HepG2 (cell line): Measurements from ENCODE around the gene SLC22A23. TPM values are rescaled to one million over a fixed set of nuclear protein-coding genes. Genes with fewer than 3 reads are reported as not detected.

Experiments used
- AGO1 ChIP-seq: fragments of 200-400 bp; formaldehyde crosslinking; IDR thresholded peaks from 2 replicates; pipeline ENCODE4 v1.6.1; 2017; ENCODE audit warnings: mild to moderate bottlenecking, low read depth, low read length, moderate library complexity; ENCODE audit not compliant: poor library complexity, severe bottlenecking
- ARNTL ChIP-seq: sonication (generic); formaldehyde crosslinking; IDR thresholded peaks from 2 replicates; pipeline ENCODE4 v1.4.0; 2020; ENCODE audit warnings: mild to moderate bottlenecking, missing genetic modification reagents
- BCL6 ChIP-seq: IDR thresholded peaks from 2 replicates; pipeline ENCODE4 v1.6.1; 2016; ENCODE audit warnings: missing genetic modification reagents, missing compliant biosample characterization
- GMEB2 ChIP-seq: IDR thresholded peaks from 2 replicates; pipeline ENCODE4 v1.6.1; 2016; ENCODE audit warnings: missing biosample characterization, missing genetic modification reagents, low read depth
- HNRNPL ChIP-seq: fragments of 200-400 bp; formaldehyde crosslinking; IDR thresholded peaks from 2 replicates; pipeline ENCODE4 v1.6.1; 2017; ENCODE audit warnings: mild to moderate bottlenecking, low read depth, low read length
- KAT7 ChIP-seq: IDR thresholded peaks from 2 replicates; pipeline ENCODE4 v1.6.1; 2018; ENCODE audit warnings: borderline replicate concordance, missing compliant biosample characterization
- PHF5A ChIP-seq: IDR thresholded peaks from one replicate; pipeline ENCODE4 v1.6.1; 2018; ENCODE audit warnings: low read depth, missing genetic modification reagents; ENCODE audit not compliant: unreplicated experiment
- SRF ChIP-seq: IDR thresholded peaks from 2 replicates; pipeline ENCODE4 v1.6.1; 2011; ENCODE audit warnings: mild to moderate bottlenecking, low read depth, low read length, moderate library complexity
- TRAFD1 ChIP-seq: sonication (generic); formaldehyde crosslinking; IDR thresholded peaks from 2 replicates; pipeline ENCODE4 v1.5.1; 2020; ENCODE audit warnings: missing genetic modification reagents, mild to moderate bottlenecking, borderline replicate concordance
- ZBTB34 ChIP-seq: sonication (generic); formaldehyde crosslinking; IDR thresholded peaks from 2 replicates; pipeline ENCODE4 v1.8.0; 2022; ENCODE audit warnings: mild to moderate bottlenecking, missing genetic modification reagents
- ZC3H4 ChIP-seq: sonication (generic); formaldehyde crosslinking; IDR thresholded peaks from 2 replicates; pipeline ENCODE4 v1.4.0; 2020; ENCODE audit warnings: missing genetic modification reagents, borderline replicate concordance
- ZEB1 ChIP-seq: IDR thresholded peaks from 2 replicates; pipeline ENCODE4 v1.6.1; 2012; ENCODE audit warnings: mild to moderate bottlenecking, low read depth, inconsistent platforms; ENCODE audit not compliant: insufficient replicate concordance
- ZFAT ChIP-seq: sonication (generic); formaldehyde crosslinking; conservative IDR thresholded peaks from 2 replicates; pipeline ENCODE4 v1.8.1; 2023; ENCODE audit warnings: missing genetic modification reagents, inconsistent platforms
- ZNF570 ChIP-seq: sonication (generic); formaldehyde crosslinking; IDR thresholded peaks from 2 replicates; pipeline ENCODE4 v1.4.0; 2020; ENCODE audit warnings: mild to moderate bottlenecking, missing genetic modification reagents, borderline replicate concordance
- ZNF749 ChIP-seq: sonication (generic); formaldehyde crosslinking; IDR thresholded peaks from 2 replicates; pipeline ENCODE4 v1.8.0; 2022; ENCODE audit warnings: mild to moderate bottlenecking, missing genetic modification reagents, moderate library complexity, borderline replicate concordance
- polyA plus RNA-seq, 8 experiments: library from polyadenylated mRNA; depleted of rRNA in 3 of 8; stranded (reverse) in 7 of 8; unstranded in 1 of 8; fragments of >200 nt; fragmentation: Illumina TruSeq in 4 of 8; extraction: Trizol in 4 of 8; gene quantifications; 2 replicates each; pipeline versions ENCODE4 v1.2.1 to v1.2.3, GENCODE V29; 2011 to 2016; ENCODE audit warnings: low read depth in 4 of 8, missing spikeins in 1 of 8, mixed read lengths in 1 of 8; ENCODE audit not compliant: insufficient read depth in 1 of 8
- total RNA-seq, 5 experiments: library from RNA; depleted of rRNA; stranded (reverse); fragments of >200 nt; fragmentation: Illumina TruSeq; extraction: Trizol; gene quantifications; 2 replicates each; pipeline ENCODE4 v1.2.3, GENCODE V29; 2016; ENCODE audit warnings: low read depth in 1 of 5
- TF ChIP-seq, protein P1 (sequence below): sonication (generic); formaldehyde crosslinking; IDR thresholded peaks from 2 replicates; pipeline ENCODE4 v1.4.0; 2020; ENCODE audit warnings: missing genetic modification reagents, mild to moderate bottlenecking, borderline replicate concordance
- TF ChIP-seq, protein P2 (sequence below): sonication (generic); formaldehyde crosslinking; conservative IDR thresholded peaks from 2 replicates; pipeline ENCODE4 v1.5.0; 2020; ENCODE audit warnings: missing genetic modification reagents
- TF ChIP-seq, protein P3 (sequence below): sonication (generic); formaldehyde crosslinking; IDR thresholded peaks from 2 replicates; pipeline ENCODE4 v1.5.0; 2020; ENCODE audit warnings: missing genetic modification reagents

Gene SLC22A23
- total and polyA plus RNA-seq, 2 of the 13 experiments (the other 11 are each of a cell fraction or from before 2014, with no cell fraction given), result 11.8 to 17.5 TPM

GRCh38 chr6:3259491-3259958, 197.3 kb downstream of the SLC22A23 start (continued):
- TF ChIP-seq GMEB2 (CRISPR knock-in tag) (no peak), AGO1 (no peak), KAT7 (CRISPR knock-in tag) (no peak), BCL6 (CRISPR knock-in tag) (no peak), PHF5A (CRISPR knock-in tag) (no peak), TRAFD1 (CRISPR knock-in tag) (no peak), HNRNPL (no peak), ZNF749 (no peak), ARNTL (no peak), ZBTB34 (CRISPR knock-in tag) (no peak), ZEB1 (no peak), ZNF570 (CRISPR knock-in tag) (no peak), ZC3H4 (CRISPR knock-in tag) (no peak), ZFAT (CRISPR knock-in tag) (no peak), SRF (no peak)
- TF ChIP-seq, protein P1, sequence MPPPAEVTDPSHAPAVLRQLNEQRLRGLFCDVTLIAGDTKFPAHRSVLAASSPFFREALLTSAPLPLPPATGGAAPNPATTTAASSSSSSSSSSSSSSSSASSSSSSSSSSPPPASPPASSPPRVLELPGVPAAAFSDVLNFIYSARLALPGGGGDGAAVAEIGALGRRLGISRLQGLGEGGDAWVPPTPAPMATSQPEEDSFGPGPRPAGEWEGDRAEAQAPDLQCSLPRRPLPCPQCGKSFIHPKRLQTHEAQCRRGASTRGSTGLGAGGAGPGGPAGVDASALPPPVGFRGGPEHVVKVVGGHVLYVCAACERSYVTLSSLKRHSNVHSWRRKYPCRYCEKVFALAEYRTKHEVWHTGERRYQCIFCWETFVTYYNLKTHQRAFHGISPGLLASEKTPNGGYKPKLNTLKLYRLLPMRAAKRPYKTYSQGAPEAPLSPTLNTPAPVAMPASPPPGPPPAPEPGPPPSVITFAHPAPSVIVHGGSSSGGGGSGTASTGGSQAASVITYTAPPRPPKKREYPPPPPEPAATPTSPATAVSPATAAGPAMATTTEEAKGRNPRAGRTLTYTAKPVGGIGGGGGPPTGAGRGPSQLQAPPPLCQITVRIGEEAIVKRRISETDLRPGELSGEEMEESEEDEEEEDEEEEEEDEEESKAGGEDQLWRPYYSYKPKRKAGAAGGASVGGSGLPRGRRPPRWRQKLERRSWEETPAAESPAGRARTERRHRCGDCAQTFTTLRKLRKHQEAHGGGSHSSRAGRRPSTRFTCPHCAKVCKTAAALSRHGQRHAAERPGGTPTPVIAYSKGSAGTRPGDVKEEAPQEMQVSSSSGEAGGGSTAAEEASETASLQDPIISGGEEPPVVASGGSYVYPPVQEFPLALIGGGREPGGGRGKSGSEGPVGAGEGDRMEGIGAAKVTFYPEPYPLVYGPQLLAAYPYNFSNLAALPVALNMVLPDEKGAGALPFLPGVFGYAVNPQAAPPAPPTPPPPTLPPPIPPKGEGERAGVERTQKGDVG (CRISPR knock-in tag), result no peak
- TF ChIP-seq, protein P2, sequence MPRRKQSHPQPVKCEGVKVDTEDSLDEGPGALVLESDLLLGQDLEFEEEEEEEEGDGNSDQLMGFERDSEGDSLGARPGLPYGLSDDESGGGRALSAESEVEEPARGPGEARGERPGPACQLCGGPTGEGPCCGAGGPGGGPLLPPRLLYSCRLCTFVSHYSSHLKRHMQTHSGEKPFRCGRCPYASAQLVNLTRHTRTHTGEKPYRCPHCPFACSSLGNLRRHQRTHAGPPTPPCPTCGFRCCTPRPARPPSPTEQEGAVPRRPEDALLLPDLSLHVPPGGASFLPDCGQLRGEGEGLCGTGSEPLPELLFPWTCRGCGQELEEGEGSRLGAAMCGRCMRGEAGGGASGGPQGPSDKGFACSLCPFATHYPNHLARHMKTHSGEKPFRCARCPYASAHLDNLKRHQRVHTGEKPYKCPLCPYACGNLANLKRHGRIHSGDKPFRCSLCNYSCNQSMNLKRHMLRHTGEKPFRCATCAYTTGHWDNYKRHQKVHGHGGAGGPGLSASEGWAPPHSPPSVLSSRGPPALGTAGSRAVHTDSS (CRISPR knock-in tag), result no peak
- TF ChIP-seq, protein P3, sequence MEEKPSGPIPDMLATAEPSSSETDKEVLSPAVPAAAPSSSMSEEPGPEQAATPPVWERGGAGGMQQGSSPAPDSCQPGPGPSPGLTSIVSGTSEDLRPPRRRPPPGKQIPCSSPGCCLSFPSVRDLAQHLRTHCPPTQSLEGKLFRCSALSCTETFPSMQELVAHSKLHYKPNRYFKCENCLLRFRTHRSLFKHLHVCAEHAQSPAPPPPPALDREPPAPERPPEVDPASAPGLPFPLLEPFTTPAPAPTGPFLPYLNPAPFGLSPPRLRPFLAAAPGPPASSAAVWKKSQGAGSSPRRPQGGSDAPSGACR (CRISPR knock-in tag), result no peak
